Gastrocnemius medialis (tissue), 4 donors: ENCODE data around the gene ROCK1. TPM values are rescaled to one million over a fixed set of nuclear protein-coding genes. Genes with fewer than 3 reads are reported as not detected.

Source experiments
- ATAC-seq, 2 donors: fragments of 150-250 bp; one replicate each; pipeline ENCODE4 v1.9.1; 2016
- DNase-seq, 2 donors: peaks; one replicate each; pipeline ENCODE4 v3.0.0-alpha.2; 2019
- H3K27ac ChIP-seq, 4 donors: fragments of 200-600 bp; sonication (generic); 1 replicate in 1 of 4; 2 replicates in 3 of 4; pipeline ENCODE4 v1.5.1; 2016 to 2018; ENCODE audit warnings: mild to moderate bottlenecking in 2 of 4, moderate library complexity in 1 of 4
- H3K27me3 ChIP-seq, 3 donors: fragments of 200-600 bp; sonication (generic) in 2 of 3; 1 replicate in 1 of 3; 2 replicates in 2 of 3; pipeline versions ENCODE4 v1.5.1 to v1.6.0; 2016 to 2019; ENCODE audit warnings: mild to moderate bottlenecking in 1 of 3, moderate library complexity in 1 of 3
- H3K36me3 ChIP-seq, 2 donors: fragments of 200-600 bp; sonication (generic) in 1 of 2; one replicate each; pipeline ENCODE4 v1.5.1; 2017 to 2018
- H3K4me1 ChIP-seq, 2 donors: fragments of 200-600 bp; sonication (generic) in 1 of 2; one replicate each; pipeline ENCODE4 v1.5.1; 2016 to 2017; ENCODE audit warnings: mild to moderate bottlenecking in 2 of 2
- H3K4me3 ChIP-seq, 4 donors: fragments of 200-600 bp; sonication (generic) in 3 of 4; 1 replicate in 1 of 4; 2 replicates in 3 of 4; pipeline ENCODE4 v1.5.1; 2016 to 2019; ENCODE audit warnings: mild to moderate bottlenecking in 2 of 4
- H3K9me3 ChIP-seq, 3 donors: fragments of 200-600 bp; sonication (generic) in 2 of 3; 1 replicate in 1 of 3; 2 replicates in 2 of 3; pipeline ENCODE4 v1.5.1; 2016 to 2019
- CTCF ChIP-seq, 5 experiments: fragments of 450-650 bp in 3 of 5; fragments of 200-600 bp in 2 of 5; sonication (generic) in 2 of 5; IDR thresholded peaks in 4 of 5; conservative IDR thresholded peaks in 1 of 5; 1 replicate in 4 of 5; 2 replicates in 1 of 5; pipeline ENCODE4 v1.5.1; 2016 to 2019; ENCODE audit warnings: antibody characterized with exemption in 5 of 5, mild to moderate bottlenecking in 3 of 5, moderate library complexity in 3 of 5
- POLR2A ChIP-seq, 2 donors: fragments of 450-650 bp; IDR thresholded peaks; one replicate each; pipeline ENCODE4 v1.6.1; 2017; ENCODE audit warnings: antibody characterized with exemption in 2 of 2, mild to moderate bottlenecking in 2 of 2, moderate library complexity in 2 of 2
- in situ Hi-C, 4 donors: fragments of 200-750 bp; cut with MboI; loops; one replicate each; pipeline versions ENCODE4 v1.15.0 to v1.8.0; 2017; ENCODE audit warnings: low sequenced_read_pairs in 4 of 4
- intact Hi-C: fragments of 100-400 bp; cut with DNase I; formaldehyde crosslinking; loops from one replicate; pipeline ENCODE4 v1.15.1; 2023; ENCODE audit warnings: low total_unique reads
- total RNA-seq, 4 donors: library from RNA; depleted of rRNA; stranded (reverse); fragments of >200 nt; gene quantifications; one replicate each; pipeline versions ENCODE4 v1.1.0 to v1.2.3, GENCODE V29; 2016

ROCK1 gene
- total RNA-seq, 4 donors from 2014 or later = 11.0 to 15.7 (median 12.7) TPM

GRCh38 chr18:21085579-21086166, 25.9 kb downstream of the ROCK1 start:
- peaks cover 16 to 25% of the 10 kb centered on the region in 2 donors for H3K4me1 ChIP-seq
- ATAC-seq (no peak), DNase-seq (no peak)
- H3K36me3 ChIP-seq = no peaks in the 10 kb centered on the region
- intact Hi-C loops (no loop called here), in situ Hi-C loops (no loop called here)
- TF ChIP-seq POLR2A (IDR thresholded peaks at IDR 0.05) = no peak
- TF ChIP-seq CTCF (IDR thresholded peaks at IDR 0.05 in 4 of 5, conservative IDR thresholded peaks at IDR 0.05 in 1 of 5) = no peak
- H3K27ac ChIP-seq = no peak overlapping the region
- no peak overlapping the region for H3K4me3 ChIP-seq
- H3K9me3 ChIP-seq = no peaks in the 10 kb centered on the region
- no peaks in the 10 kb centered on the region for H3K27me3 ChIP-seq

GRCh38 chr18:21084511-21085078, 27.0 kb downstream of the ROCK1 start:
- H3K27ac ChIP-seq = no peak overlapping the region
- no peaks in the 10 kb centered on the region for H3K27me3 ChIP-seq
- ATAC-seq (no peak), DNase-seq (no peak)
- no peak for TF ChIP-seq CTCF (IDR thresholded peaks at IDR 0.05 in 4 of 5, conservative IDR thresholded peaks at IDR 0.05 in 1 of 5)
- no peak for TF ChIP-seq POLR2A (IDR thresholded peaks at IDR 0.05)
- H3K9me3 ChIP-seq = no peaks in the 10 kb centered on the region
- no peak overlapping the region for H3K4me3 ChIP-seq
- in situ Hi-C loops = no loop called here
- H3K4me1 ChIP-seq = peaks cover 16 to 26% of the 10 kb centered on the region in 2 donors
- no peaks in the 10 kb centered on the region for H3K36me3 ChIP-seq
- intact Hi-C loops = no loop called here

GRCh38 chr18:21083017-21083416, 28.6 kb downstream of the ROCK1 start:
- H3K4me1 ChIP-seq = peaks cover 32 to 42% of the 10 kb centered on the region in 2 donors
- TF ChIP-seq CTCF (IDR thresholded peaks at IDR 0.05 in 4 of 5, conservative IDR thresholded peaks at IDR 0.05 in 1 of 5) = no peak
- no peak for TF ChIP-seq POLR2A (IDR thresholded peaks at IDR 0.05)
- in situ Hi-C loops (no loop called here), intact Hi-C loops (no loop called here)
- ATAC-seq (no peak), DNase-seq (no peak)
- H3K36me3 ChIP-seq = no peaks in the 10 kb centered on the region
- H3K4me3 ChIP-seq = no peak overlapping the region
- no peaks in the 10 kb centered on the region for H3K9me3 ChIP-seq
- H3K27ac ChIP-seq = no peak overlapping the region
- H3K27me3 ChIP-seq = no peaks in the 10 kb centered on the region

GRCh38 chr18:21081426-21081825, 30.2 kb downstream of the ROCK1 start:
- intact Hi-C loops = no loop called here
- DNase-seq (no peak), ATAC-seq (no peak)
- Histone ChIP-seq H3K4me1 (peaks cover 43 to 50% of the 10 kb centered on the region in 2 donors), H3K36me3 (no peaks in the 10 kb centered on the region), H3K27me3 (no peaks in the 10 kb centered on the region), H3K27ac (no peak overlapping the region), H3K9me3 (no peaks in the 10 kb centered on the region), H3K4me3 (no peak overlapping the region)
- TF ChIP-seq CTCF (IDR thresholded peaks at IDR 0.05 in 4 of 5, conservative IDR thresholded peaks at IDR 0.05 in 1 of 5) = no peak
- TF ChIP-seq POLR2A (IDR thresholded peaks at IDR 0.05) = no peak
- in situ Hi-C loops = no loop called here
